B cell (primary cell): Measurements from ENCODE around the gene UNC5C.

Experiments
- EZH2 ChIP-seq: IDR thresholded peaks from 2 replicates; pipeline ENCODE4 v1.6.1; 2012; ENCODE audit warnings: borderline replicate concordance, low read depth, mild to moderate bottlenecking, moderate library complexity, low read length; ENCODE audit not compliant: insufficient read depth, poor library complexity, severe bottlenecking
- TF ChIP-seq, protein P1 (sequence below): fragments of 200-600 bp; IDR thresholded peaks from one replicate; pipeline ENCODE4 v1.8.0; 2022; ENCODE audit warnings: antibody characterized with exemption, mild to moderate bottlenecking

DNA sequence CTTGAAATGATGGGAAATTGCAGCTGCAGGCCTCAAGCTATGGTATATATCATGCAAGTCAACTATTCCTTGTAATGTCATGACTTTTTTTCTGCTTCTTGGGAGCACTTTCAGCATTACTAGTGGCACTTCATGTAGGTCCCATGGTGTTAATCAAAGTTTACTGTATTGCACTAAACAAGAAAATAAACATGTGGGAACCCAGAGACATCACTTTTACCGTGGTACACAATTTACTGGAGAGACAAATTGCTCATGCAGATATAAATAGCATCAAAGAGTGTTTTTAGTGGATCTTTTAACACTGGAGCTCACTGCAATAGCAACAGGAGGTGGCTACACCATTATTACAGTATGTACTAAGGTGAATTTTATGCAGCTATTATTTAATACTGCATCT is 79.2 kb downstream of the UNC5C start:
- TF ChIP-seq, protein P1, sequence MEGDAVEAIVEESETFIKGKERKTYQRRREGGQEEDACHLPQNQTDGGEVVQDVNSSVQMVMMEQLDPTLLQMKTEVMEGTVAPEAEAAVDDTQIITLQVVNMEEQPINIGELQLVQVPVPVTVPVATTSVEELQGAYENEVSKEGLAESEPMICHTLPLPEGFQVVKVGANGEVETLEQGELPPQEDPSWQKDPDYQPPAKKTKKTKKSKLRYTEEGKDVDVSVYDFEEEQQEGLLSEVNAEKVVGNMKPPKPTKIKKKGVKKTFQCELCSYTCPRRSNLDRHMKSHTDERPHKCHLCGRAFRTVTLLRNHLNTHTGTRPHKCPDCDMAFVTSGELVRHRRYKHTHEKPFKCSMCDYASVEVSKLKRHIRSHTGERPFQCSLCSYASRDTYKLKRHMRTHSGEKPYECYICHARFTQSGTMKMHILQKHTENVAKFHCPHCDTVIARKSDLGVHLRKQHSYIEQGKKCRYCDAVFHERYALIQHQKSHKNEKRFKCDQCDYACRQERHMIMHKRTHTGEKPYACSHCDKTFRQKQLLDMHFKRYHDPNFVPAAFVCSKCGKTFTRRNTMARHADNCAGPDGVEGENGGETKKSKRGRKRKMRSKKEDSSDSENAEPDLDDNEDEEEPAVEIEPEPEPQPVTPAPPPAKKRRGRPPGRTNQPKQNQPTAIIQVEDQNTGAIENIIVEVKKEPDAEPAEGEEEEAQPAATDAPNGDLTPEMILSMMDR, result no peak
- no peak for TF ChIP-seq EZH2
